Activated CD4-positive, alpha-beta memory T cell treated with anti-CD3 and anti-CD28 coated beads for 36 hours (primary cell): ENCODE results near the gene SANBR. TPM values are rescaled to one million over a fixed set of nuclear protein-coding genes. Genes with fewer than 3 reads are reported as not detected.
"Not testable (repeated sequence)": the region's sequence is repeated elsewhere in the genome, so short reads cannot be mapped to it uniquely, and the experiment has no call there.

Source experiments
- CTCF ChIA-PET: fragments of 350-600 bp; sonication (Branson Sonifier 250); formaldehyde crosslinking; loops from one replicate; lab custom pipeline; 2021; ENCODE audit warnings: antibody characterized with exemption, inconsistent platforms; lab: Charles Lee
- POLR2A ChIA-PET: fragments of 350-600 bp; sonication (Branson Sonifier 250); formaldehyde crosslinking; loops from one replicate; lab custom pipeline; 2021; ENCODE audit warnings: antibody characterized with exemption; lab: Charles Lee
- DNase-seq: peaks from one replicate; pipeline ENCODE4 v3.0.0-alpha.2; 2020
- H3K27ac Mint-ChIP-seq: one replicate; pipeline ENCODE4 v1.8.0; 2021; ENCODE audit warnings: mixed read lengths
- H3K27me3 Mint-ChIP-seq: one replicate; pipeline ENCODE4 v1.8.0; 2021; ENCODE audit warnings: mixed read lengths
- H3K36me3 Mint-ChIP-seq: one replicate; pipeline ENCODE4 v1.8.0; 2021; ENCODE audit warnings: mixed read lengths
- H3K4me1 Mint-ChIP-seq: one replicate; pipeline ENCODE4 v1.8.0; 2021; ENCODE audit warnings: low read depth, mixed read lengths
- H3K4me3 Mint-ChIP-seq: one replicate; pipeline ENCODE4 v1.8.0; 2021; ENCODE audit warnings: mild to moderate bottlenecking, mixed read lengths
- H3K9me3 Mint-ChIP-seq: one replicate; pipeline ENCODE4 v1.8.0; 2021; ENCODE audit warnings: mixed read lengths
- intact Hi-C: fragments of 100-400 bp; cut with micrococcal nuclease; formaldehyde crosslinking; loops from one replicate; pipeline ENCODE4 v1.15.1; 2023
- total RNA-seq, 2 experiments: library from RNA; stranded (reverse); gene quantifications; one replicate each; pipeline ENCODE4 v1.2.3, GENCODE V29; 2021

The SANBR gene
- total RNA-seq, 2 experiments from 2014 or later, result 5.3 to 5.9 TPM

GRCh38 chr2:61034592-61034991, 31.1 kb upstream of the SANBR start:
- H3K9me3 Mint-ChIP-seq, result peaks cover 11% of the 10 kb centered on the region
- H3K4me3 Mint-ChIP-seq, H3K4me1 Mint-ChIP-seq, DNase-seq, H3K27me3 Mint-ChIP-seq, CTCF ChIA-PET, H3K27ac Mint-ChIP-seq, intact Hi-C loops, POLR2A ChIA-PET: not testable (repeated sequence)
- H3K36me3 Mint-ChIP-seq, result peaks cover 31% of the 10 kb centered on the region

DNA sequence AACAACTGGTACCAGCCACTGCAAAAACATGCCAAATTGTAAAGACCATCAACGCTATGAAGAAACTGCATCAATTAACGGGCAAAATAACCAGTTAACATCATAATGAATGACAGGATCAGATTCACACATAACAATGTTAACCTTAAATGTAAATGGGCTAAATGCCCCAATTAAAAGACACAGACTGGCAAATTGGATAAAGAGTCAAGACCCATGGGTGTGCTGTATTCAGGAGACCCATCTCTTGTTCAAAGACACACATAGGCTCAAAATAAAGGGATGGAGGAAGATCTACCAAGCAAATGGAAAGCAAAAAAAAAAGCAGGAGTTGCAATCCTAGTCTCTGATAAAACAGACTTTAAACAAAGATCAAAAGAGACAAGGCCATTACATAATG, 29.0 kb upstream of the SANBR start:
- POLR2A ChIA-PET, H3K27me3 Mint-ChIP-seq, DNase-seq, H3K27ac Mint-ChIP-seq, H3K4me3 Mint-ChIP-seq, intact Hi-C loops, CTCF ChIA-PET: not testable (repeated sequence)
- H3K4me1 Mint-ChIP-seq, result peaks cover 12% of the 10 kb centered on the region
- H3K36me3 Mint-ChIP-seq, result peaks cover 29% of the 10 kb centered on the region
- peaks cover 11% of the 10 kb centered on the region for H3K9me3 Mint-ChIP-seq

DNA sequence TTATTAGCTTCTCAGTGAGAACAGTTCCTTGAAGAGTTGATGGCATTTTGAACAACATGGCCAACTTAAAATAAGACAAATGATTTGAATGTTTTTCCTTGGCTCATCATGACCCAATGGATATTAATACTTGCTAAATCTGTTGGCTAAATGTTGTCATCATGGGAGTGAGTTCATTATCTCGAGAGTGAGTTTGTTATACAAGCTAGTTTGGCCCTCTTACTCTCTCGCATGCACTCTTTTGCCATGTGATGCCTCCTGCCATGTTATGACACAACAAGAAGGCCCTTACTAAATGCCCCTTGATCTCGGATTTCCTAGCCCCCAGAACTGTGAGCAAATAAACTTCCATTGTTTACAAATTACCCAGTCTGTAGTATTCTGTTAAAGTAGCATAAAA, 22.9 kb upstream of the SANBR start:
- no peak for DNase-seq
- Mint-ChIP-seq H3K36me3 (peaks cover 17% of the 10 kb centered on the region), H3K4me1 (peaks cover 23% of the 10 kb centered on the region), H3K4me3 (no peak overlapping the region), H3K27ac (no peak overlapping the region), H3K9me3 (peaks cover 11% of the 10 kb centered on the region), H3K27me3 (no peaks in the 10 kb centered on the region)
- intact Hi-C loops, result no loop called here
- POLR2A ChIA-PET, result no interaction called here
- CTCF ChIA-PET, result no interaction called here

DNA sequence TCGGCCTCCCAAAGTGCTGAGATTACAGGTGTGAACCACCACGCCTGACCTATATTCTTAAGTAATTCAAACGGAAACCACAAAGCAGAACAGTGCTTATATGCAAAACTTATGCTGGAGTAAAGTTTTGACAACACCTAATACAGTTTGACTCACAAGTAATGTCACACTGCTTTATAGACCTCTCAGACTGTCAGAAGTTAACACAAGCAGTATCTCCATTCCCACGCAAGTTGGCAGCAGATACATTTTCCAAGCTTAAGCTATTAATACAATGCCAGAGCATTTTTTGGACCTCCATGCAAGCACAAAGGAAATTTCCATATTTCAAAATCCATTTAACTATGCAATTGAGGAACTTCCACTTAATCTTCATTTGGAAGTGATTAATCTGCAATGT, 21.0 kb upstream of the SANBR start:
- DNase-seq, result no peak
- CTCF ChIA-PET, result interaction anchor here (0.6 kb wide), 1 partner anchor 394 kb away, joined by 3 read pairs; no protein-coding TSS in a partner anchor
- Mint-ChIP-seq H3K27ac (no peak overlapping the region), H3K27me3 (no peaks in the 10 kb centered on the region), H3K4me3 (no peak overlapping the region), H3K4me1 (peaks cover 23% of the 10 kb centered on the region), H3K36me3 (peaks cover 26% of the 10 kb centered on the region), H3K9me3 (no peaks in the 10 kb centered on the region)
- intact Hi-C loops, result no loop called here
- POLR2A ChIA-PET, result no interaction called here

GRCh38 chr2:61045226-61045625, 20.4 kb upstream of the SANBR start:
- ChIA-PET POLR2A (no interaction called here), CTCF (no interaction called here)
- intact Hi-C loops, result no loop called here
- H3K9me3 Mint-ChIP-seq, result no peaks in the 10 kb centered on the region
- H3K27me3 Mint-ChIP-seq, result no peaks in the 10 kb centered on the region
- peaks cover 22% of the 10 kb centered on the region for H3K4me1 Mint-ChIP-seq
- H3K36me3 Mint-ChIP-seq, result peaks cover 26% of the 10 kb centered on the region
- H3K27ac Mint-ChIP-seq, result no peak overlapping the region
- no peak for DNase-seq
- no peak overlapping the region for H3K4me3 Mint-ChIP-seq

DNA sequence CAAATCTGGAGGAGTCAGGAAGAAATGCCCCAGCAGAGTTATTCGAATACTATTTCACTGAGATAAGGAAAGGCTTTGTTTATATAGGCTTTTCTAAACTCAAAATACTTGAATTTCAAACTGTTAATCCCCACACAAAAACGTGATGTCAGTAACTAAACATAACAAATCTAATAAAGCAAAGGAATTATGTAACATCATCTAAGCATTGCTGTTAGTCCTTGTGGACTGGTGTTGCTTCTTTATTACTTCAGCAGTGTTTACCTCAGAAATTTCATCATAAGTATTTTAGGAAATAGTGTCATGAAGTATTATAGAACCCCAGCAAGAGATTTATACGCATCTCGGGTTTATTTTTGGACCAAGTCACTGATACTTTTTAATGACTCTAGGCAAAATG, 19.7 kb upstream of the SANBR start:
- Mint-ChIP-seq H3K36me3 (peaks cover 26% of the 10 kb centered on the region), H3K4me3 (no peak overlapping the region), H3K27ac (no peak overlapping the region), H3K27me3 (no peaks in the 10 kb centered on the region), H3K9me3 (no peaks in the 10 kb centered on the region), H3K4me1 (peaks cover 17% of the 10 kb centered on the region)
- intact Hi-C loops, result no loop called here
- no peak for DNase-seq
- CTCF ChIA-PET, result no interaction called here
- POLR2A ChIA-PET, result no interaction called here

- H3K27ac Mint-ChIP-seq, result no peak overlapping the region
- peaks cover 9% of the 10 kb centered on the region for H3K36me3 Mint-ChIP-seq
- DNase-seq, result no peak
- ChIA-PET CTCF (no interaction called here), POLR2A (no interaction called here)
- H3K27me3 Mint-ChIP-seq, result no peaks in the 10 kb centered on the region
- H3K4me1 Mint-ChIP-seq, result no peaks in the 10 kb centered on the region
- H3K9me3 Mint-ChIP-seq, result no peaks in the 10 kb centered on the region
- intact Hi-C loops, result no loop called here
- H3K4me3 Mint-ChIP-seq, result no peak overlapping the region
These were observed 10.1 kb upstream of the SANBR start for GRCh38 chr2:61055557-61055956.

DNA sequence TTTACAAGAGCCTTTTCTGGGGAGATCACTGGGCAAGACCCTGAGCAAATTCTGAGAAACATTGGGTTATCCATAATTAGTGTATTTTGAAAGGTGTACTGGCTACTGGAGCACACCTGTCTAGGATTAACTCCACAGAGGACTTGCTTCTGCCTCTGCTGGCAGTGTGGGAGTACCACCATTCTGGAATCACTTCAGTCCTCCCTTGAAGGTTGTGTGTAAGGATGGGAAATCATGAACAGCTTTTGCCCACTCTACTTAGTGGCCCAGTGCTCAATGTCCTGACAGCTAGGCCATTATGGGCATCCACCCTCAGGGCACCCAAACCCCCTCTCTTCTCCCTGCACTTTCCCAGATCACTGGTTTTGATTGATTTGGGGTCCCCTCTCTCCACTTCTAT, 8.1 kb upstream of the SANBR start:
- H3K4me3 Mint-ChIP-seq, result no peak overlapping the region
- peaks cover 6% of the 10 kb centered on the region for H3K36me3 Mint-ChIP-seq
- intact Hi-C loops, result no loop called here
- CTCF ChIA-PET, result no interaction called here
- no peak overlapping the region for H3K27ac Mint-ChIP-seq
- no peaks in the 10 kb centered on the region for H3K9me3 Mint-ChIP-seq
- no peak for DNase-seq
- no peaks in the 10 kb centered on the region for H3K4me1 Mint-ChIP-seq
- POLR2A ChIA-PET, result no interaction called here
- H3K27me3 Mint-ChIP-seq, result no peaks in the 10 kb centered on the region

DNA sequence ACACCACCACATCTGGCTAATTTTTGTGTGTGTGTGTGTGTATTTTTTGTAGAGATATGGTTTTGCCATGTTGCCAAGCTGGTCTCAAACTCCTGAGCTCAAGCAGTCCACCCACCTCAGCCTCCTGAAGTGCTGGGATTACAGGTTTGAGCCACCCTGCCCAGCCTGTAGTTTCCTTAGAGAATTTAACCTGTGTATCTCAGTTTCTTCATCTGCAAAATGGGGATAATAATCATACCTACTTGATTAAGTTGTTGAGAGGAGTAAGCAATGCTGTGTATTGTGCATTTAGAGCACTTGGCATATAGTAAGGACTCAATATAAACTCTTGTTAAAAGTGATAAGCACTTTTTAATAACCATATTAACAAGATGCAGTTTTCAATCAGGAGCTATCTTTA, 6.3 kb upstream of the SANBR start:
- Mint-ChIP-seq H3K9me3 (no peaks in the 10 kb centered on the region), H3K27me3 (no peaks in the 10 kb centered on the region), H3K4me3 (no peak overlapping the region), H3K27ac (no peak overlapping the region), H3K36me3 (peaks cover 6% of the 10 kb centered on the region), H3K4me1 (no peaks in the 10 kb centered on the region)
- no peak for DNase-seq
- intact Hi-C loops, result no loop called here
- ChIA-PET CTCF (no interaction called here), POLR2A (no interaction called here)

- Mint-ChIP-seq H3K9me3 (no peaks in the 10 kb centered on the region), H3K27ac (no peak overlapping the region), H3K4me1 (no peaks in the 10 kb centered on the region), H3K4me3 (no peak overlapping the region), H3K36me3 (peaks cover 5% of the 10 kb centered on the region), H3K27me3 (no peaks in the 10 kb centered on the region)
- CTCF ChIA-PET, result no interaction called here
- intact Hi-C loops, result no loop called here
- DNase-seq, result no peak
- POLR2A ChIA-PET, result no interaction called here
These were observed 8.4 kb downstream of the SANBR start for GRCh38 chr2:61074100-61074499.

DNA sequence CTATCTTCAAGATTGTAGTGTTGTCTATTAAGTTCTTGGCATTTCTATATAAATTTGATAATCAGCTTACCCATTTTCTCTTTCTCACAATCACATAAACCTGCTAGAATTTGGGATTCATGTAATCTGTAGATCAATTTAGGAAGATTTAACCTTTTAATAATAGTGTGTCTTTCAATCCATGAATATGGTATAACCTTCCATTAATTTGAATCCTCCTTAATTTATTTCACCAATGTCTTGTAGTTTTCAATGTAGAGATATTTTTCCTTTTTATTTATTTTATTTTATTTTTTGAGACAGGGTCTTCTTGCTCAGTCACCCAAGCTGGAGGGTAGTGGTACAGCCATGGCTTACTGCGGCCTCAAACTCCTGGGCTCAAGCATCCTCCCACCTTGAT, 20.2 kb downstream of the SANBR start:
- POLR2A ChIA-PET, result no interaction called here
- DNase-seq, result no peak
- peaks cover 2% of the 10 kb centered on the region for H3K36me3 Mint-ChIP-seq
- no peaks in the 10 kb centered on the region for H3K9me3 Mint-ChIP-seq
- intact Hi-C loops, result no loop called here
- H3K4me1 Mint-ChIP-seq, result no peaks in the 10 kb centered on the region
- H3K27me3 Mint-ChIP-seq, result no peaks in the 10 kb centered on the region
- no peak overlapping the region for H3K27ac Mint-ChIP-seq
- no peak overlapping the region for H3K4me3 Mint-ChIP-seq
- CTCF ChIA-PET, result no interaction called here

- Mint-ChIP-seq H3K4me3 (no peak overlapping the region), H3K9me3 (no peaks in the 10 kb centered on the region), H3K27me3 (no peaks in the 10 kb centered on the region), H3K4me1 (no peaks in the 10 kb centered on the region), H3K27ac (no peak overlapping the region), H3K36me3 (peaks cover 2% of the 10 kb centered on the region)
- POLR2A ChIA-PET, result no interaction called here
- no peak for DNase-seq
- intact Hi-C loops, result no loop called here
- CTCF ChIA-PET, result no interaction called here
These were observed 24.1 kb downstream of the SANBR start for GRCh38 chr2:61089797-61090196.

- no peaks in the 10 kb centered on the region for H3K27me3 Mint-ChIP-seq
- H3K4me3 Mint-ChIP-seq, result no peak overlapping the region
- ChIA-PET POLR2A (no interaction called here), CTCF (no interaction called here)
- no peaks in the 10 kb centered on the region for H3K36me3 Mint-ChIP-seq
- H3K9me3 Mint-ChIP-seq, result no peaks in the 10 kb centered on the region
- no peak overlapping the region for H3K27ac Mint-ChIP-seq
- DNase-seq, result no peak
- H3K4me1 Mint-ChIP-seq, result no peaks in the 10 kb centered on the region
- intact Hi-C loops, result no loop called here
These were observed 24.8 kb downstream of the SANBR start for GRCh38 chr2:61090386-61090921.
